Upper lobe of left lung (tissue), 6 donors: Measurements from ENCODE around the gene WDR11. TPM values are rescaled to one million over a fixed set of nuclear protein-coding genes. Genes with fewer than 3 reads are reported as not detected.

Experiments
- ATAC-seq, 2 donors: fragments of 200-7000 bp; cut with Tn5 transposase; one replicate each; pipeline ENCODE4 v1.9.1; 2022; ENCODE audit warnings: mild to moderate bottlenecking in 2 of 2, moderate library complexity in 2 of 2; ENCODE audit not compliant: low FRiP score in 2 of 2
- DNase-seq, 2 donors: peaks; one replicate each; pipeline ENCODE4 v3.0.0-alpha.2; 2019 to 2020
- H3K27ac ChIP-seq, 4 donors: fragments of 200-600 bp; sonication (generic); one replicate each; pipeline ENCODE4 v1.5.1; 2016 to 2019
- H3K27me3 ChIP-seq, 4 donors: fragments of 200-600 bp; sonication (generic); one replicate each; pipeline ENCODE4 v1.5.1; 2017 to 2019
- H3K36me3 ChIP-seq, 4 donors: fragments of 200-600 bp; sonication (generic); one replicate each; pipeline ENCODE4 v1.5.1; 2016 to 2019
- H3K4me1 ChIP-seq, 4 donors: fragments of 200-600 bp; sonication (generic); one replicate each; pipeline ENCODE4 v1.5.1; 2018 to 2019
- H3K4me3 ChIP-seq, 4 donors: fragments of 200-600 bp; sonication (generic); one replicate each; pipeline ENCODE4 v1.5.1; 2017 to 2019; ENCODE audit warnings: mild to moderate bottlenecking in 2 of 4, moderate library complexity in 1 of 4
- H3K9me3 ChIP-seq, 4 donors: fragments of 200-600 bp; sonication (generic); one replicate each; pipeline ENCODE4 v1.5.1; 2018 to 2019
- EP300 ChIP-seq, 4 donors: sonication (generic); formaldehyde crosslinking; IDR thresholded peaks; one replicate each; pipeline ENCODE4 v1.5.1; 2017; ENCODE audit warnings: antibody characterized with exemption in 4 of 4, control low read depth in 2 of 4
- POLR2A ChIP-seq, 4 donors: fragments of 450-650 bp; IDR thresholded peaks; one replicate each; pipeline ENCODE4 v1.5.1; 2016 to 2017; ENCODE audit warnings: antibody characterized with exemption in 4 of 4, mild to moderate bottlenecking in 2 of 4
- POLR2AphosphoS5 ChIP-seq, 2 donors: sonication (generic); formaldehyde crosslinking; IDR thresholded peaks; one replicate each; pipeline ENCODE4 v1.5.1; 2017; ENCODE audit warnings: antibody characterized with exemption in 2 of 2
- WGBS, 2 donors: methylation state at CpG; one replicate each; pipeline ENCODE4 v1.1.5; 2017 to 2018; 5-methylcytosine and 5-hydroxymethylcytosine counted together
- total RNA-seq, 6 donors: library from RNA; depleted of rRNA in 4 of 6; stranded (reverse); fragments of >200 nt in 4 of 6; gene quantifications; one replicate each; pipeline versions ENCODE4 v1.1.0 to v1.2.1, GENCODE V29; 2016 to 2021
- TF ChIP-seq, protein P1 (sequence below), 6 experiments: fragments of 450-650 bp in 4 of 6; fragments of 200-600 bp in 2 of 6; sonication (generic) in 2 of 6; IDR thresholded peaks; one replicate each; pipeline ENCODE4 v1.5.1; 2016 to 2019; ENCODE audit warnings: antibody characterized with exemption in 6 of 6
- donor health status: DM: no; HTN: no; CAD: no; lungs with moderate emphysema.
- donor health status: DM: no; HTN: yes; CAD: no; lungs with severe emphysema.

WDR11 gene
- total RNA-seq, 6 donors from 2014 or later: 35.6 to 69.1 (median 40.4) TPM

DNA sequence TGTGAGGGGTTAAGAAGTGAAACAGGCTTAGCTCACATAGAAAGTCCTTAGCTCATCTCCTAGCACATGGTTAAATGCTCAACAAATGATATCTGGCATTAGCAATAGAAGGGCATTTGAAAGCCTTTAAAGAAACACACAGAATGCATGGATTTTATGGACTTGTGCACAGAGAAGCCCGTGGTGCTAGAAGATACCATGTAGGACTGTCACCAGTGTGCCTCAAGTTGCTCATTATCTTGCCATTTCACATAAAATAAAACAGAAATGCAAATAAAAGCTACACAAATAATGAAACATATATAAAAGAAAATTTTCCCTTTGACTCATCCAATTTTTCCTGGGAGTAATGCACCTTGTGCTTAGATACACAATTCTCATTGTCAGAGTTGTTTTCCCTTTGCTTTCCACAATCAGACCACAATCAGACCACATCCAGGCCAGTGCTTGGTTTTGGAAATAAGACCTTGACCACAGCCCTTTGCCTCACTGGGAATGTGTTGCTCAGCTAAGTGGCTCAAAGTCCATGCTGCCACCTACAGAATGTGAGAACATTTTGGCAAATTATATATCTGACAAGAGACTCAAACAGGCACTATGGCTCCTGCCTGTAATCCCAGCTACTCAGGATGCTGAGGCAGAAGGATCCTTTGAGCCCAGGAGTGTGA, 9.5 kb upstream of the WDR11 start:
- ATAC-seq (no peak), DNase-seq (no peak)
- H3K4me1 ChIP-seq: no peaks in the 10 kb centered on the region
- H3K4me3 ChIP-seq: no peak overlapping the region
- H3K36me3 ChIP-seq: no peaks in the 10 kb centered on the region
- H3K9me3 ChIP-seq: no peaks in the 10 kb centered on the region
- WGBS, 2 donors: 82 to 86% methylated on average over 1 of the region's 1 CpG
- no peaks in the 10 kb centered on the region for H3K27me3 ChIP-seq
- TF ChIP-seq POLR2AphosphoS5 (IDR thresholded peaks at IDR 0.05): no peak
- no peak overlapping the region for H3K27ac ChIP-seq

DNA sequence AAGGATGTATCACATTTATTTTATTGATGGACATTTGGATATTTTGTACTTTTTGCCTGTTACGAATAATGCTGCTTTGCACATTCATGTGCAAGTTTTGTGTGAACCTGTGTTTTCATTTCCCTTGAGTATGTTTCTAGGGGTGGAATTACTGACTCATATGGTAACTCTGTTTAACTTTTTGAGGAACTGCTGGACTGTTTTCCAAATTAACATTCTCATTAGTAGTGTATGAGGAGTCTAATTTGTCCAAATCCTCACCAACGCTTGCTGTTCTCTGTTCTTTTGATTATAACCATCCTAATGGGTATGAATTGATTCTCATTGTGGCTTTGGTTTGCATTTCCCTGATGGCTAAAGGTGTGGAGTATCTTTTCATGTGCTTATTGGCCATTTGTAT, 3.2 kb downstream of the WDR11 start:
- WGBS, 2 donors: 87 to 92% methylated on average over 2 of the region's 2 CpGs
- Histone ChIP-seq H3K4me1 (peaks cover 14 to 31% (median 22%) of the 10 kb centered on the region in 4 donors), H3K27ac (no peak overlapping the region), H3K36me3 (peaks cover 4 to 37% (median 10%) of the 10 kb centered on the region in 4 donors), H3K9me3 (no peaks in the 10 kb centered on the region), H3K27me3 (no peaks in the 10 kb centered on the region), H3K4me3 (no peak overlapping the region)
- DNase-seq (no peak), ATAC-seq (no peak)
- TF ChIP-seq POLR2AphosphoS5 (IDR thresholded peaks at IDR 0.05): no peak
- TF ChIP-seq, protein P1, sequence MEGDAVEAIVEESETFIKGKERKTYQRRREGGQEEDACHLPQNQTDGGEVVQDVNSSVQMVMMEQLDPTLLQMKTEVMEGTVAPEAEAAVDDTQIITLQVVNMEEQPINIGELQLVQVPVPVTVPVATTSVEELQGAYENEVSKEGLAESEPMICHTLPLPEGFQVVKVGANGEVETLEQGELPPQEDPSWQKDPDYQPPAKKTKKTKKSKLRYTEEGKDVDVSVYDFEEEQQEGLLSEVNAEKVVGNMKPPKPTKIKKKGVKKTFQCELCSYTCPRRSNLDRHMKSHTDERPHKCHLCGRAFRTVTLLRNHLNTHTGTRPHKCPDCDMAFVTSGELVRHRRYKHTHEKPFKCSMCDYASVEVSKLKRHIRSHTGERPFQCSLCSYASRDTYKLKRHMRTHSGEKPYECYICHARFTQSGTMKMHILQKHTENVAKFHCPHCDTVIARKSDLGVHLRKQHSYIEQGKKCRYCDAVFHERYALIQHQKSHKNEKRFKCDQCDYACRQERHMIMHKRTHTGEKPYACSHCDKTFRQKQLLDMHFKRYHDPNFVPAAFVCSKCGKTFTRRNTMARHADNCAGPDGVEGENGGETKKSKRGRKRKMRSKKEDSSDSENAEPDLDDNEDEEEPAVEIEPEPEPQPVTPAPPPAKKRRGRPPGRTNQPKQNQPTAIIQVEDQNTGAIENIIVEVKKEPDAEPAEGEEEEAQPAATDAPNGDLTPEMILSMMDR (IDR thresholded peaks at IDR 0.05): no peak
- TF ChIP-seq POLR2A (IDR thresholded peaks at IDR 0.05): no peak
- no peak for TF ChIP-seq EP300 (IDR thresholded peaks at IDR 0.05)

DNA sequence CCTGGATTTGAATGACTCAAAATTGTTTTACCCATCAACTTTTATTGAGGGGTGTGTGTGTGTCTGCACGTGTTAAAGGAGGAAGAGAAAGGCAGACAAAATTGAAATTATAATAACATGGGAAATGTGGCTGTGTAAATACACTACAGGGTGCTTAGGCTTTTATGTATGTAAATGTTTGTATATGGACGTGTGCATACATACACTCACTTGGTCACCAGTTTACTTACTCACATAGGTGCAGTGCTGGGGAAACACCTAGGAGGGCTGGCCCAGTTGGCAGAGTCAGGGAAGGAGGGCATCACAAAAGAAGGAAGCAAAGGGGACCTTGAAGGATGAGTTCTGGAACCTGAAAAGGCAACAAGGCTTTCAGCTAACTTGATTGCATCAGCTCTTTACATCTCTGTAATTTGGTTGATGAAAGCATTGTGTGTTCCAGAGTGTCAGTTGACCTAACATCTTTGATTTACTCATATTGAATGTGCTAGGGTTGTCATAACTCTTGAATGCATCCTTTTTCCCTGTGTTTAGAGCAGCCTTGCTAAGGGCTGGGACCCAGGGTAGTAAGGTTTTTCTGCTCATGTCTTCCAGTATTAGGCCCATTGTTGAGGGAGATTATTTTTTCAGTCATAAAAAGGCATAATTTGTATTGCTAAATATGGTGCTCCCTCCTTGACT, 10.2 kb downstream of the WDR11 start:
- no peaks in the 10 kb centered on the region for H3K27me3 ChIP-seq

DNA sequence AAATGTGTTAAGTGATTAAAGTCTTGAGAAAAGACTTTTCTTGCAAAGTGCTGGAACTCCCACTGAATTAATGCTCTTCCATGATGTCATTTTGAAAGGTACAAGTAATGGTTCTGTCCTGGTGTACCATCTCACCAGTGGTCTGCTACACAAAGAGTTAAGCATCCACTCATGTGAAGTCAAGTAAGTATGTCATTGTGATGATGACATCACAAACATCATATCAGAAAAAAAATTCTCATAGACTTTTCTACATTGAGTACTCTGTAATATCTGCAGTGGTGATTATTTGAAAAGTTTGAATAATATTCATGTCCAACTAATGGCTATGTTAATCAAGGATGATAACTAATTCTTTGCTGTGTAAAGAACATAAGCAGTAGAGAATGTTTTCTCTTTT, 22.6 kb downstream of the WDR11 start:
- Histone ChIP-seq H3K27ac (no peak overlapping the region), H3K36me3 (peaks cover 12 to 84% (median 22%) of the 10 kb centered on the region in 4 donors), H3K9me3 (no peaks in the 10 kb centered on the region), H3K27me3 (no peaks in the 10 kb centered on the region), H3K4me1 (no peaks in the 10 kb centered on the region), H3K4me3 (no peak overlapping the region)
- ATAC-seq (no peak), DNase-seq (no peak)
- TF ChIP-seq POLR2AphosphoS5 (IDR thresholded peaks at IDR 0.05) (no peak), POLR2A (IDR thresholded peaks at IDR 0.05) (no peak), EP300 (IDR thresholded peaks at IDR 0.05) (no peak)
- TF ChIP-seq, protein P1 (IDR thresholded peaks at IDR 0.05): no peak

More for the DNA sequence above, 10.2 kb downstream of the WDR11 start:
- TF ChIP-seq EP300 (IDR thresholded peaks at IDR 0.05): no peak
- TF ChIP-seq POLR2AphosphoS5 (IDR thresholded peaks at IDR 0.05): no peak
- TF ChIP-seq POLR2A (IDR thresholded peaks at IDR 0.05): no peak
- TF ChIP-seq, protein P1 (IDR thresholded peaks at IDR 0.05): no peak
- H3K36me3 ChIP-seq: peaks cover 14 to 81% (median 37%) of the 10 kb centered on the region in 4 donors
- H3K27ac ChIP-seq: no peak overlapping the region
- ATAC-seq (no peak), DNase-seq (no peak)
- 78 to 79% methylated on average over 2 of the region's 2 CpGs for WGBS, 2 donors
- H3K4me1 ChIP-seq: no peaks in the 10 kb centered on the region
- H3K4me3 ChIP-seq: no peak overlapping the region
- H3K9me3 ChIP-seq: no peaks in the 10 kb centered on the region

DNA sequence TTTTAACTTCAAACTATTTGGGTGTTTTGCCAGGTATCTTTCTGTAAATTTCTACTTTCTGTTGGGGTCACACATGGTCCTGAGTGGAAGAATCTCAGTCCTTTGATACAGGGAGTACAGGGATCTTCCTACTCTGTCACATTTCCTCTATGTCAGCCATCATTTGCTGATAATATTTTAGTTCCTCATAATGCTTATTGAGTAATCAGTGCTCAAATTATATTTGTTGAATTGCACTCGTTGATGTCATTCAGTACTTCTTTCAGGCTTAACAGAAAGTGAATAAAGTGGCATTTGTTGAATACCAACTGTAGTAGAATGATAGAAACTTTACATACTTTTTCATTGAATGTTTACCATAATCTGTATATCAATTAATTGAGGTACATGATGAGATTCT, 31.9 kb downstream of the WDR11 start:
- peaks cover 0 to 74% (median 23%) of the 10 kb centered on the region in 4 donors for H3K36me3 ChIP-seq
- WGBS, 2 donors: 57 to 59% methylated on average over 1 of the region's 1 CpG
- H3K4me1 ChIP-seq: no peaks in the 10 kb centered on the region
- H3K27me3 ChIP-seq: no peaks in the 10 kb centered on the region
- no peak for DNase-seq
- no peak overlapping the region for H3K27ac ChIP-seq
- no peak for ATAC-seq
- TF ChIP-seq POLR2A (IDR thresholded peaks at IDR 0.05) (no peak), EP300 (IDR thresholded peaks at IDR 0.05) (no peak), POLR2AphosphoS5 (IDR thresholded peaks at IDR 0.05) (no peak)
- TF ChIP-seq, protein P1 (IDR thresholded peaks at IDR 0.05): no peak
- no peak overlapping the region for H3K4me3 ChIP-seq
- H3K9me3 ChIP-seq: no peaks in the 10 kb centered on the region
